HG02981 (cell line): ENCODE measurements around the gene INSRR.

ENCODE experiments used
- ATAC-seq: cut with Tn5 transposase; IDR thresholded peaks from one replicate; pipeline ENCODE4 v1.9.1; 2021; ENCODE audit warnings: mild to moderate bottlenecking, moderate library complexity; ENCODE audit not compliant: unreplicated experiment

Gene INSRR

DNA sequence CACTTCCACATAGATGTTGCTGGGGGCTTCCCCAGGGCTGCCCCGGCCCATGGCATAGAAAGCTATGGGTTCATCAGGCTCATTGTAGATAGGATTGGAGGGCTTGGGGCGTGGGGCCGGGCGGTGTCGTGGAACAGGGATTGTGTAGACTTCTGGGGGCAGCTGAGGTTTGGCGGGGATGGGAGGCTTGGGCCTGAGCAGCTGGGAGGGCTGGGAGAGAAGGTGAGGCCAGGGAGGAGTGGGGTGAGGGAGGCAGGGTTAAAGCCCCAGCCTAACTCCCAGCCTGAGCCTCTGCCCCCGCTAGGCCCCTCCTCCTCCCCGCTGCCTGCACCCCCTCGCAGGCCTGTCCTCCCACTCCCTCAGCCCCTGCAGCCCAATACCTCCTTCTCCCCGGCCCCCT lies 49.6 kb downstream of the INSRR start:
- ATAC-seq = no peak

DNA sequence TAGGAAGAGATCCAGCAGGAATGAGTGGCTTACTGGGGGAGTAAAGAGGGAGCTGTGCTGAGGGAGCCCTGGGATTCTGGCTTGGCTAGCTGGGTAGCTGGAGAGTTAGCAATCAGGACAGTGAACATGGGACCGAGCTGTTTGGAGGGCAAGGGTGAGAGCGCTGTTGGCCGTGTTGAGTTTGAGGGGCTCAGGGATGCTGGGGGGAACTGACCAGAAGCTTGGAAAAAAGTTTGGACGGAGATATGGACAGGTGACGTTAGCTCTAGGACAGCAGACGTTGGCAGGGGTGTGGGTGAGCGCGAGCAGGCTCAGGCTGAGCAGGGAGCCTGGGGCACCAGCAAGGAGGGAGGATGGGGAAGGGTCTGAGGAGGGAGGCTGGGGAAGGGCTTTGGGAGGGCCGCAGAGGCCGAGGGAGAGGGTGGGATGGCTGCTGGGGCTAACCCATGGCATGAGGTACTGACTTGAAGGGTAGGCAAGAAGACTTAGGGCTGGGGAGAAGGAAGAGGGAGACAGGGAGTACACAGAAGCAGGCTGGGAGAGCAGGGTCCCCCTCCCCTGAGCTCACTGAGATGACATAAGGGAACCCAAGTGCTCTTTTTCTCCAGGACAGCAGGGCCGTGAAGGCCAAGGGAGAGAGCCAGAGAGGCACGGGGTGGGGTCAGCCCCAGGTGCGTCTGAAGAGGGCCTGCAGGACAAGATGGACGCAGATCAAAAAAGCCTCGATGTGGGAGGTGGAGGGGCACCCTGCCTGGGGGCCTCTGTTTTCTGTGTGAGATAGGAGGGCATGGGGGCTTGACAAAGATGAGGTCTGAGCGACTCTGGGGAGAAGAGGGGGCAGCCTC lies 50.5 kb downstream of the INSRR start:
- no peak for ATAC-seq

DNA sequence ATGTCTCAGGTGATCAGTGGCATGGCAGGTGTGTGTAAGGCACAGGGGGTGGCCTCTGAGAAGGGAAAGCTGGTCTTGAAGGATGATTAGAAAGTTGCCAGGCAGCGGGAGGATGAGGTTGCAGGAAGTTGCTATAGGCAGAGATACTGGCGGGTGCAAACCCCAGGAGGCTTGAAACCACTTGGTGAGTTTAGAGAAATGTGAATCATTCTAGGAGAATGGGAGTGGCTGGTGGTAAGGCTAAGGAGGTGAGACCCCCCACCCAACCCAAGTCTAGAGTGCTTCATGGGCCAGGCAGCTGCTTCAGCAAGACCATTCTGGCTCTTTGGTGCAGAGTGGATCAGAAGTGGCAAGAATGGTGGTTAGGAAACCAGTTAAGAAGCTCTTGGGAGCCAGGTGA lies 51.3 kb downstream of the INSRR start:
- ATAC-seq = no peak

DNA sequence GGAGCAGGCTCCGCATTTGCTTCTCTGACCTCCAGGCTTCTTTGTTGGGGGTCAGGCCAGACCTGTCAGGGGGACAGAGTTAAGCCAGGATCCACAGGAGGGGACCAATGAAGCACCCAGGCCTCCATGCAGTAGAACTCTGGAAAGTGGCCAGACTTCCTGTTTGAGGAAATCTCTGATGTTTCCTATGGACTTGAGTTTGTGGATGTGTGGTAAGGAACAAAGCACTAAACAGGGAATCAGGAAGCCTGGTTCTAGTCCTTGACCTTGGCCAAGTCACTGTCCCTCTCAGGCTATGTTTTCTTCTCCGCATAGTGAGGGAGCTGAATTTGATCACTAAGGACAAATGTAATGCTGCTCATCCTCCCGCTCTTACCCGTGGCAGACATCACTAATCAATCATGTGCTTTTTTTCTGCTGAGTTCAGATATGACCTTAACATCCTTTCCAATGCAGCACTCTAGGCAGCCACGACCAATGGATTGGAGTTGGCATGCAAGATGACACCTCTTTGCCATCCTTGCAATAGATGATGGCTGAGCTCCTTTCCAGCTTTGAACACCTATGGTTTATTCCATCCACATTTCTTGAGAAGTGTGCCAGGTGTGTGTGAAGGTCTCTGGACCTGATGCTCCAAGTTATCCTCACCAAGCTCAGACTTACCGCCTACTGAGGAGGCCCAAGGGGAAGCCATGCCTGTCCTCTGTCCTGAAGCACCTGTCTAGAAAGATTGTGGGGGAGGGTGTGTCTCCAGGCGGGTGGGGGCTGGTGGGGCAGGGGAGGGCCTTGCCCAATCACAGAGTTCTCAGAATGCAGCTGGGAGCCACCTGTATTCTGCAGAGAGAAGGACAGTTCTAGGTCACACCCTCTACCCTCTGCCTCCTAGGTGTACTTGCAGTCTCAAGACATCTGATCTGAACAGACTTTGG lies 52.1 kb downstream of the INSRR start:
- ATAC-seq = no peak

DNA sequence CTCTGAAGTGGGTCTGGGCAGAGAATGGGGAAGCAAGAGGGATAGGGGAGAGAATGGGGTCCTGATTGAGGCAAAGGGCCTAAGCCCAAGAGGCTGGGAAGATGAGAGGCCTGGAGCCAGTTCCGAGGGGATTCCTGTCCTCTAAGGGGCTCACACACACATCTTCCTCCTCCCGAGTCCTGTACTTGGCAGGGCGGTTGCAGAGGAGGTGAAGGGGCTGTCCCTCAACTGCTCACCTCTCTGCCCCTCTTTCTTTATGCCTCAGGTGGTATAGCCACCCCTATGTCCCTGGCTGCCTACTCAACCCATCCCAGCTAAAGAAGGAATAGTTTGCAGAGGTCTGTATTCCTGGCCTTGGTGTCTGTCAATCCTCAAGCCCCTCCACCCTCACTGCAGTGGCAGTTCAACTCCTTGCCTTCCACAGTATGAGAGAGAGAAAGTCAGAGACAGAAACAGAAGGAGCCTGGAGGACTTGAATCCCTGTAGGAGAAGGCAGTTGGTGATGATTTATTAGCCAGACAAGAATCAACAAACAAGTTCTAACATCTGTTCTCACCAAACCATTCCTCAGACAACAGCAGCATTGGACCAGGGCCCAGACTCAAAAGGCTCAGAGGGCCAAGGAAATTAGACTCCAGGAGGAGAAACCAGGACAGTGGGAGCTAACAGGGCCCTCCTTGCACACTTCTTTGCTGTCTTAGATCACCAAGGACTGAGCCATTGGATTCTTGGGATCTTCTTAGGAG lies 53.0 kb downstream of the INSRR start:
- no peak for ATAC-seq

DNA sequence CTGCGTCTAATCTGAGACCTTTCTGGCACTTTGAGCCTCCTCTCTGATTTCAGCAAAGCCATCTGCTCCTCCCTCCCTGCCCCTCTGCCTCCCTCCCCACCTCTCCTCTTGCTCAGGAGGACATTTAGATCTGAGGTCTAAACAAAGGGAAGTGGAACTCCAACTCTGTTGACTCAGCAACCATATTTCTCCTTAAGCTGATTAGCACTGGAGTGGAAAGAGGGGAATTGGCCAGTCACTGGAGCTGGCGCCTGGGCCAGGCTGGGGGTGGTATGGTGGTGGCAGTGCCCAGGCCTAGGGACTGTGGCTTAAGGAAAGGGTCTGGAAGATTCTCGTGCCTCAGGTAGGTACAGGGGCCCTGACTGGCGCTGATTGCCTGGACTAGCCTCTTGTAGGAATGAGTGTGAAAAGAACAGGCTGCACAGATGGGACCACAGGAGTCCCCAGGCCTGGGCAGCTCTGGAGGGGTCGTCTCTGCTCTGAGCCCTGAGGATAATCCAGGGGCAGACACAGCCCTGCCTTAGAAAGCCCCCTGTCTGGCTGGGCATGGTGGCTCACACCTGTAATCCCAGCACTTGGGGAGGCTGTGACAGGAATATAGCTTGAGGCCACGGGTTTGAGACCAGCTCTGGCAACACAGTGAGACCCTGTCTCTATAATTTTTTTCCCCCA lies 54.2 kb downstream of the INSRR start:
- no peak for ATAC-seq

DNA sequence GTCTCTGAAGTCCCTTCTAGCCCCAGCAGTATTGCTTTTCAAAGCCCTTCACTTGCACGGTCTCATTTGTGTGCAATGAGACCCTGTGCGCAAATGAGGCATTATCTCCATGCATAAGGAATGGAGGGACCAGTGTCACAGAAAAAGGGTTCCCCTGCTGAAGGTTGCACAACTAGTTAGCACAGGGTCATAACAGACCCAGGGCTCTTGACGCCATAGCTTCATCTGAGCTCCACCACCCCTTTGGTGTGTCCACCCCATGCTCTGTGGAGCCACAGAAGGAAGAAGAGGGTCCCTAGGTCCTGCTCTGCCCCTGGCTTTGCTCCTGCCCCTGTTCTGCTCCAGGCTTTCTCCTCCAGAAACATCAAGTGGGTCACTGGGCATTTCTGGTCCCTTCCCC lies 54.9 kb downstream of the INSRR start:
- ATAC-seq = no peak

DNA sequence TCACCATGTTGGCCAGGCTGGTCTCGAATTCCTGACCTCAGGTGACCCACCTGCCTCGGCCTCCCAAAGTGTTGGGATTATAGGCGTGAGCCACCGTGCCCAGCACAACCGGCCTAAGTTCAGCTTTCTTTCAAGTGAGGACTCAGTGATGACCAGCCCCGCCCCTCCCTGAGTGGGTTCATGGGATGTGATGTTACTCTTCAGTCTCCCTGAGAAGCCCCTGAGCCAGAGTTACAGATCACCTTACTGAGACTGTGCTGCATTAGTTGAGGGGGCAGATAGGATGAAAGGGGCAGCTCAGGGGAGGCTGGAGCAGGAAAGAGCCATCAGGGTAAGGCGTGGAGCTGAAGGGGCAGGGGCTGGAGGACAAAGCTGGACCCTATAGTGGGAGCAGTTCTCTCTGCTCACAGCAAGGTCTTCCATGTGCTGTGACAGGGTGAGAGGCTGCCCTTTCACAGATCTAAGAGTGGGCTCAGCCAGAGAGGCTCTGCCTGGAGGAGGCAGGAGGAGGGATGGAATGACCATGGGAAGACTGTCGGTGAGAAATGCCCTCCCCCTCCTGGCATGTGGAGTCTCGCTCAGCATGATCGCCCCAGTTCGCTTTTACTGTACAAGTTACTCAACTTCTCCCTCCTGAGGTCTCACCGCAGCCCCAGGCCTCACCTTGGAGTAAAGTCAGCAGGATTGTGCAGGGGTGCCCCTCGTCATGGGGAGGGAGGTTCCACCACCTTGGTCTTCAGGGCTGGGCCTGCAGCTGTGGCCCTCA lies 55.6 kb downstream of the INSRR start:
- no peak for ATAC-seq

DNA sequence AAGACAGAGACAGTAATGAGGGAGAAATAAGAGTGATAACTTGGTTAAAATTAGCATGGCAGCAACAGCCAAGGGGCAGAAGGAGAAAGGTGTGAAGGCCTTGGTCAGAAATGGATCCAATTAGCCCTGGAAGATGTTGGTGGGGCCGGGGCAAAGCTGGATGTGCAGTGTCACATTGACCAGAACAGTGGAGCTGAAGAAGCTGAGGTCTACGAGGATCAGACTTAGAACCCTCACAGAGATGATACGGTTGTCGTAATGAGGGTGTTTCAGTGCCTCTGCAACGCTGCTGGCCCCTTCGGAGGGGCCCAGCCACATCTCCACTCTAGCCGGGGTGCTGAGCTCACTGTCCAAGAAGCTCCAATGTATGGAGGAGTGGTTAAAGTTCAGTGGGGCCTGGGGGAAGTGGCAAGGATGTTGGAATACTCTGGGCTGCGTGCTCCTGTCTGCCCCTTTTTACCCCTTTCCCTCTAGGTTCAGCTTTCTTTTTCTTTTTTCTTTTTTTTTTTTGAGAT lies 56.4 kb downstream of the INSRR start:
- ATAC-seq = no peak

DNA sequence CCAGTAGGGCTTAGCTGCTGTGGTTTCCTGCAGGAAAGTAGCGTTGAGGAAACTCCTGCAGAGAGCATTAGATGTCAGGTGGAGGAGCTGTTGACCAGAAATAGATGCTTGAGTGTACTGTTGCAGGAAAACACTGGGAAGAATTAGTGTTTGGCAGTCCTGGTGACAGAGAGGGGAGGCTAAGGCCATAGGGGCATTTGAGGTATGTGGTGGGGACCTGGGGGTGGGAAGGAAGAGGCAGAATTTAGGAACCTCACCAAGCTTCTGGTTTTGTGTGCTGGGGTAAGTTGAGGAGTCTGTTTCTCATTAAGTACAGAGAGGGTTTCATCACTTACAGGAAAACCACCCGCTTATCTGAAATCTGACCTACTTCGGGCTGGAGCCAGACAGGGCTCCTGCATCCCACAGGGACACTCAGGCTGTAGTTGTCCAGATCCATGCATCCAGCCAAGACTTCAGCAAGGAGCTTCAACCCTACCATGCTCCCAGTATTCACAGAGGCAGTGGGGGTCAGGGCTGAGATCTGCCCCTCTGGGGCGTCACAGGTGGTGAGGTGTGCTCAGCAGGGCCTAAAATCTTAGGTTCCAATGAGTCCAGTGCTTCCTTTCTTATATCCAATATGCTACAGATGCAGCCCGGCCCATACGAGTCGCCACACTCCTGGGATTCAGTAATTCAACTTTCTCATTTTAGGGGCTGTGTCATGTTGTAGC lies 57.4 kb downstream of the INSRR start:
- no peak for ATAC-seq

DNA sequence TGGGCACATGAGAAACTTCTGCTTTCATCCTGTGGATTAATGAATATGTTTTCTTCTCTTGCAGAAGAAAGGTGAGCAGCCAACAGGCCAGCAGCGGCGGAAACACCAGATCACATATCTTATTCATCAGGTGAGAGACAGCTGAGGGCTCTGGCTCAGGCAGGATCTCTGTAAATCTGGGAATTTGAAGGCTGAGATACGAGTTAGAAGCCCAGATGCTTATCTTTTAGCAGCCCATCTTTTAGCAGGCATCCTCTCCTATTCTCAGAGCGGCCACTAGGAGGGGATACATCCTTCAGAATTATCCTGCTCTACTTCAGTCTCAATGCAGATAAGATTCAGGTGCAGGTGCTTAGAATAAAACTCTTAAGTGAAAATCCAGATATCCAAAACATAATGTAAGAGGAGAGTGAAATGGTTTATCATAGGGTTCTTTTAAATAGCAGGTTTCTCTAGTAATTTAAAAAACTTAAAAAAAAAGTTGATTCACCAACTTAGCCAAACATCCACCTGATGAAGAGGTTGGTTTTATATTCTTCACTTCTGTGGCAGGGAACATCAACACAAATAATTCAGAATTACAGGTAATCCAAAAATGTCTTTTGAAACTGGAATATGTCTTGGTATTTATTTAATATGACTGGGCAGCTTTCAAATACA lies 61.6 kb downstream of the INSRR start:
- ATAC-seq = no peak

DNA sequence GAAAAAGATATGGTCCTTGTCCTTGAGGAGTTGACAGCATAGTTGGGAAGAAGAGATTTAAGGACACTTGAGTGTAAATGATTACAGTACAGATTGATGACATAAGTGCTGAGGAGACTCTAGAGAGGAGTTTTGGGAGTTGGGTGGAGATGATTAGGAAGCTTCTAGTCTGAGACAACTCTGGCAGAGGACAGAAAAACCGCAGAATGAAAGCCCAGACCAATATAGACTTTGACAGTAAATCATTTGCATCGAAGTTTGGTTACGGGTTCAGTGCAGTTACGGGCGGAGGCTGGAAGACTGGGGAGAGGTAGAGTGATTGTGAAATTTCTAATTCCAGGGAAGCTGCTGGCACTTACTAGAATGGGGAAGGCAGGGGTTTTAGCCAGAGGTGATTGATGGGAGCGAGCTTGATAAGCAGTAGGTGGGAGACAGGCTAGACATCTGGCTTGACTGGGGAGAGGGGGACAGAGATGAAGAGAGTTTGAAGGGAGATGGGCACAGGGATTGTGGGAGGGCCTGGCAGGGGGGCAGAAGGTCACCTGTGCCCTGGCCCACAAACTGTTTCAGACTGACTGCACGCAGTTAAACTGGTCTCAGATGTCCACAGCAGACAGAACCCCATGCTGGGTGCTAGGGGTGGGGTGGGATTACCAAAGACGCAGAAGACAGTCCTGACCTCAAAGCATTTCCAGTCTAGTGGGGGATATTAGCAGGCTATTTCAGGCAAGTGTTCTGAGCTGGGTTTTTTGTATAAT lies 62.4 kb downstream of the INSRR start:
- ATAC-seq = no peak

DNA sequence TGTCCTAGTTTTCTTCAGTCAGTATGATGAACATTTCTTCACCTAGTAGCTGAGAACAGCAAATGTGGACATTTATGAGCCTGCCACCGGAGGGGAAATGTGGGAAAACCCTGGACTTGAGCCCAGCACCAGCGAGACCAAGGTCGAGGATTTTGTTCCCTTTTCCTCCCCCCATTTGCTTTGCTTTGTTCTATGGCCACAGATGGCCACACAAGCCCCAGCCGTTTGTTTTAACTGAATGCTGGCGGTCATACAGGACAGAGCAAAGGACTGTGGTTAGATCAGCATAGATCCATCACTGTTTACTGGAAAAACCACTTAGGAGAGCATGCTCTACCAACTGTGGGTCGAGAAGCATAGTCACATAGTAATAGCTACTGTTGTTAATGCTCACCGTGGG lies 63.1 kb downstream of the INSRR start:
- no peak for ATAC-seq

DNA sequence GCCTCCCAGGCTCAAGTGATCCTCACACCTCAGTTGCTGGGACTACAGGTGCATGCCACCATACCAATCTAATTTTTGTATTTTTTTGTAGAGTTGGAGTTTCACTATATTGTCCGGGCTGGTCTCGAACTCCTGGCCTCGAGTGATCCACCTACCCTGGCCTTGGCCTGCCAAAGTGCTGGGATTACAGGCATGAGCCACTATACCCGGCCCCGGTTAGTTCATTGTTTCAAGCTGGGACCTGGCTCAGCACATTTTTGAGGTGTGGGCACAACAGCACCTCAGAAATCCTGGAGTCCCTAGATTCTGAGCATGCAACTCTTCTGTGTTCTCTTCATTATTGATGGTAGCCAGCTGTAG lies 63.6 kb downstream of the INSRR start:
- no peak for ATAC-seq

DNA sequence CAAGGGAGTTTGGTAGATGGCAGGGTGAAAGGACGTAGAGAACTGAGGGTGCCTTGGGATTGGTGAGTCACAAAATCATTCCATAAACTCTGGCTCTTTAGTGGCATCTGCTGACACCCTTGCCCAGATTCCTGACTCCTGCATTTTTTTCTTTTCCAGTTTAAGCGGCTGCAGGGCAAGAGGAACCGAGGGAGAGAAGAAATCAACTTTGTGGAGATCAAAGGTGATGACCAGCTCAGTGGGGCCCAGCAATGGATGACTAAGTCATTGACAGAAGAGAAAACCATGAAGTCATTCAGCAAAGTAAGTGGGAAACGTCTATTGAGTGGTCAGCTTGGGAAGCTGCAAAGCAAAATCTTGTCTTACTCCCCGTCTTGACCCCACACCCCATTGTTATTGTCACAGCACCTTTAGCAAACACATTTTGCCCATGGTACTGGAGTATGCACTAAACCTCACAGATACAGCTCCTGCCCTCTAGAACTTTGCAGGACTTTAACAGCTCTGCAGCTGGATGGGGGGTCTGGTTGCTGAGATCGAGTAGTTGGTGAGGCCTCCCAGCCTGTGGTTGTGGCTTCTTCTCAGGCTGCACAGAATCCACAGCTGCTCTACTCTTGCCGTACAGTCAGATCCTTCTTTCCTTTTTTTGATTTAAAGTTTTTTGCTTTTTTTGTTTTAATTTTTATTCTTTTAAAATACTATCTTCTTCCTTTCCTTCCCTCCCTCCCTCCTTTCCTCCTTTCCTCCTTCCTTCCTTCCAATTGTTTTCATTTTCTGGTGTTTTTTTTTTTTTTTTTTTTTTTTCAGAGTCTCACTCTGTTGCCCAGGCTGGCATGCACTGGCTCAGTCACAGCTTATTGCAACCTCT lies 64.2 kb downstream of the INSRR start:
- ATAC-seq = no peak
